Neuronal stem cell (in vitro differentiated cells): ENCODE results near the gene NCAPD2.
A peak's percentile ranks its signal among the peaks of the same experiment; 100 is the strongest.

Source experiments
- DNase-seq: peaks from one replicate; pipeline ENCODE4 v3.0.0-alpha.2; 2013; ENCODE audit warnings: low spot score
- H2AFZ ChIP-seq: one replicate; pipeline ENCODE4 v1.6.1; 2013; ENCODE audit warnings: mild to moderate bottlenecking, low read length, inconsistent platforms
- H2AK5ac ChIP-seq: 2 replicates; pipeline ENCODE4 v1.6.1; 2013; ENCODE audit warnings: low read depth, mild to moderate bottlenecking, inconsistent platforms, low read length, moderate library complexity, mixed read lengths
- H2BK120ac ChIP-seq: 2 replicates; pipeline ENCODE4 v1.6.1; 2013; ENCODE audit warnings: low read depth, mild to moderate bottlenecking, inconsistent platforms, low read length, moderate library complexity, mixed read lengths
- H2BK12ac ChIP-seq: one replicate; pipeline ENCODE4 v1.6.1; 2013; ENCODE audit warnings: low read length, inconsistent platforms
- H2BK15ac ChIP-seq: 2 replicates; pipeline ENCODE4 v1.6.1; 2013; ENCODE audit warnings: mild to moderate bottlenecking, low read length, inconsistent platforms, mixed read lengths
- H2BK5ac ChIP-seq: one replicate; pipeline ENCODE4 v1.6.1; 2013; ENCODE audit warnings: inconsistent platforms, mild to moderate bottlenecking, low read length, moderate library complexity
- H3K14ac ChIP-seq: one replicate; pipeline ENCODE4 v1.6.1; 2013; ENCODE audit warnings: low read length, inconsistent platforms
- H3K18ac ChIP-seq: 2 replicates; pipeline ENCODE4 v1.6.1; 2013; ENCODE audit warnings: low read length, inconsistent platforms
- H3K23ac ChIP-seq: 2 replicates; pipeline ENCODE4 v1.6.1; 2013; ENCODE audit warnings: low read depth, mild to moderate bottlenecking, mixed read lengths, low read length, inconsistent platforms; ENCODE audit not compliant: poor library complexity
- H3K27ac ChIP-seq: replicated peaks from 3 replicates; pipeline ENCODE4 v1.5.1; 2013; ENCODE audit warnings: low read length, inconsistent platforms
- H3K27me3 ChIP-seq, 3 experiments: 2 replicates each; pipeline ENCODE4 v1.6.1; 2013; ENCODE audit warnings: low read length in 3 of 3, mild to moderate bottlenecking in 2 of 3, inconsistent platforms in 1 of 3, low read depth in 1 of 3, mixed read lengths in 1 of 3, moderate library complexity in 1 of 3; ENCODE audit not compliant: control insufficient read depth in 3 of 3, insufficient read depth in 3 of 3
- H3K36me3 ChIP-seq, 2 donors: replicated peaks in 1 of 2; 2 replicates each; pipeline ENCODE4 v1.6.1; 2013; ENCODE audit warnings: low read length in 2 of 2; ENCODE audit not compliant: control insufficient read depth in 2 of 2, insufficient read depth in 2 of 2
- H3K4ac ChIP-seq: 2 replicates; pipeline ENCODE4 v1.6.1; 2013; ENCODE audit warnings: inconsistent platforms, mild to moderate bottlenecking, low read length, moderate library complexity
- H3K4me1 ChIP-seq, 2 donors: 1 replicate in 1 of 2; 2 replicates in 1 of 2; pipeline ENCODE4 v1.6.1; 2013; ENCODE audit warnings: low read length in 2 of 2, low read depth in 1 of 2; ENCODE audit not compliant: control insufficient read depth in 2 of 2, insufficient read depth in 1 of 2
- H3K4me2 ChIP-seq: one replicate; pipeline ENCODE4 v1.6.1; 2013; ENCODE audit warnings: mild to moderate bottlenecking, low read length, inconsistent platforms; ENCODE audit not compliant: insufficient read depth, poor library complexity, severe bottlenecking
- H3K4me3 ChIP-seq, 2 donors: 2 replicates each; pipeline ENCODE4 v1.5.1; 2013; ENCODE audit warnings: low read length in 2 of 2, mild to moderate bottlenecking in 2 of 2, inconsistent platforms in 1 of 2, moderate library complexity in 1 of 2
- H3K79me1 ChIP-seq: one replicate; pipeline ENCODE4 v1.6.1; 2013; ENCODE audit warnings: low read depth, mild to moderate bottlenecking, inconsistent platforms, low read length, moderate library complexity
- H3K9ac ChIP-seq: one replicate; pipeline ENCODE4 v1.6.1; 2013; ENCODE audit warnings: mild to moderate bottlenecking, low read depth, low read length, inconsistent platforms; ENCODE audit not compliant: poor library complexity
- H3K9me3 ChIP-seq, 2 donors: replicated peaks in 1 of 2; 2 replicates each; pipeline versions ENCODE3 to v1.6.1; 2013; ENCODE audit warnings: low read length in 2 of 2, mild to moderate bottlenecking in 2 of 2, inconsistent platforms in 1 of 2, low read depth in 1 of 2, mixed read lengths in 1 of 2, moderate library complexity in 1 of 2; ENCODE audit not compliant: control insufficient read depth in 2 of 2, insufficient read depth in 1 of 2
- H4K8ac ChIP-seq: one replicate; pipeline ENCODE4 v1.6.1; 2013; ENCODE audit warnings: low read depth, mild to moderate bottlenecking, inconsistent platforms, low read length, moderate library complexity
- H4K91ac ChIP-seq: one replicate; pipeline ENCODE4 v1.6.1; 2013; ENCODE audit warnings: low read length, low read depth, mild to moderate bottlenecking, inconsistent platforms; ENCODE audit not compliant: poor library complexity
- WGBS, 2 donors: extraction: QIAGEN DNeasy Blood & Tissue Kit; methylation state at CpG; one replicate each; pipeline ENCODE4 v1.1.7; 2013; ENCODE audit warnings: missing lambda C conversion rate in 2 of 2, mixed read lengths in 1 of 2; ENCODE audit not compliant: insufficient read length in 2 of 2, insufficient replicate concordance in 1 of 2; ENCODE audit errors: extremely low coverage in 2 of 2; 5-methylcytosine and 5-hydroxymethylcytosine counted together

The NCAPD2 gene

GRCh38 chr12:6469609-6470374, 24.1 kb upstream of the NCAPD2 start:
- no peak for DNase-seq
- Histone ChIP-seq H4K8ac (no peak overlapping the region), H2BK15ac (peak overlapping the region; percentile 98), H3K4ac (no peak overlapping the region), H3K27me3 (no peaks in the 10 kb centered on the region), H2BK12ac (no peak overlapping the region), H3K79me1 (no peaks in the 10 kb centered on the region), H3K9ac (peak overlapping the region; percentile 97), H3K14ac (peak overlapping the region; percentile 75), H4K91ac (no peak overlapping the region), H3K4me2 (peak overlapping the region; percentile 78), H3K18ac (peak overlapping the region; percentile 89), H3K4me1 (peaks cover 5 to 7% of the 10 kb centered on the region in 2 donors), H2BK5ac (peak overlapping the region; percentile 91), H3K23ac (peak overlapping the region; percentile 92), H3K36me3 (peaks cover 4 to 21% of the 10 kb centered on the region in 2 donors), H3K9me3 (no peaks in the 10 kb centered on the region), H3K27ac (peak overlapping the region; percentile 92), H2AK5ac (no peak overlapping the region), H2BK120ac (no peak overlapping the region), H2AFZ (peak overlapping the region; percentile 95), H3K4me3 (peak overlapping the region; percentile 82 to 83)
- WGBS, 2 donors, result no CpG with 5 or more reads among the region's 16 CpGs

- Histone ChIP-seq H3K4me2 (peak within 1 kb of the TSS; percentile 78), H2BK5ac (peak within 1 kb of the TSS; percentile 91), H3K18ac (peak within 1 kb of the TSS; percentile 92), H3K14ac (peak within 1 kb of the TSS; percentile 75), H2BK12ac (no peak within 1 kb of the TSS), H2AFZ (peak within 1 kb of the TSS; percentile 95), H3K4me1 (peaks cover 5 to 7% of the 10 kb centered on the region in 2 donors), H4K8ac (peak within 1 kb of the TSS; percentile 6), H3K4me3 (peak within 1 kb of the TSS; percentile 82 to 83), H2AK5ac (no peak within 1 kb of the TSS), H3K27ac (peak within 1 kb of the TSS; percentile 92), H2BK15ac (peak within 1 kb of the TSS; percentile 98), H3K36me3 (peaks cover 3 to 17% of the 10 kb centered on the region in 2 donors), H3K9me3 (no peaks in the 10 kb centered on the region), H4K91ac (no peak within 1 kb of the TSS), H3K23ac (peak within 1 kb of the TSS; percentile 92), H3K79me1 (no peaks in the 10 kb centered on the region), H2BK120ac (no peak within 1 kb of the TSS), H3K27me3 (no peaks in the 10 kb centered on the region), H3K4ac (no peak within 1 kb of the TSS), H3K9ac (peak within 1 kb of the TSS; percentile 97)
- DNase-seq, result peak; percentile 94
- no CpG with 5 or more reads among the region's 69 CpGs for WGBS, 2 donors
Measured at GRCh38 chr12:6470375-6471163, 23.3 kb upstream of the NCAPD2 start, which contains the start of gene VAMP1. Gene VAMP1 (minus strand): TSS chr12:6470677. CDS start chr12:6470531, 146 bp downstream.

DNA sequence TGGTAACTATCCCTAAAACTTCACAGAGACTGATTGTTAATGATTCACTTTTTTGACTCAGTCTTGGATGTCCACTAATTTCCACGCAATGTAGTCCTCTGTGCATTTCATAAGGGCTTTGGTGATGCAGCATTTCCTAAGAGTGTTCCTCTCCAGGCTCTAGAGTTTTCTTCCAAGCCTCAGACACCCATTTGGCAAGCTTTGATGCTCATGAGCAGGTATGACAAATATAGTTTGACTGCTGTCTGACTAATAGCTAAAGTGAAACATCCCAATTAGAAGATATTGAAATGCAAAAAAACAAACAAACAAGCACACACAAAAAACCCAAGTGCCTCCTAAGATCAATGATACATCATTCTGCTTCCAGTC, 21.9 kb upstream of the NCAPD2 start:
- no peak overlapping the region for H3K23ac ChIP-seq
- H3K27me3 ChIP-seq, result no peaks in the 10 kb centered on the region
- H3K4me3 ChIP-seq, result no peak overlapping the region
- H2AFZ ChIP-seq, result no peak overlapping the region
- no peak overlapping the region for H3K4me2 ChIP-seq
- WGBS, 2 donors, result no CpG with 5 or more reads among the region's 1 CpG
- no peak overlapping the region for H3K27ac ChIP-seq
- H3K14ac ChIP-seq, result no peak overlapping the region
- H3K4ac ChIP-seq, result no peak overlapping the region
- H3K79me1 ChIP-seq, result no peaks in the 10 kb centered on the region
- H3K18ac ChIP-seq, result no peak overlapping the region
- no peak for DNase-seq
- H3K36me3 ChIP-seq, result peaks cover 0 to 5% of the 10 kb centered on the region in 2 donors
- no peak overlapping the region for H2BK12ac ChIP-seq
- H2BK120ac ChIP-seq, result no peak overlapping the region
- peaks cover 5 to 7% of the 10 kb centered on the region in 2 donors for H3K4me1 ChIP-seq
- no peak overlapping the region for H2AK5ac ChIP-seq
- H3K9ac ChIP-seq, result no peak overlapping the region
- peaks cover 0 to 2% of the 10 kb centered on the region in 2 donors for H3K9me3 ChIP-seq
- H4K91ac ChIP-seq, result no peak overlapping the region
- H2BK15ac ChIP-seq, result no peak overlapping the region
- H4K8ac ChIP-seq, result no peak overlapping the region
- H2BK5ac ChIP-seq, result no peak overlapping the region

GRCh38 chr12:6472491-6472890, 21.4 kb upstream of the NCAPD2 start:
- no peak overlapping the region for H2AK5ac ChIP-seq
- H3K4ac ChIP-seq, result no peak overlapping the region
- H2BK5ac ChIP-seq, result no peak overlapping the region
- H3K4me1 ChIP-seq, result peaks cover 5 to 7% of the 10 kb centered on the region in 2 donors
- no peak overlapping the region for H3K18ac ChIP-seq
- H2BK15ac ChIP-seq, result no peak overlapping the region
- no peak overlapping the region for H2BK120ac ChIP-seq
- H2AFZ ChIP-seq, result no peak overlapping the region
- H3K27me3 ChIP-seq, result no peaks in the 10 kb centered on the region
- no peaks in the 10 kb centered on the region for H3K79me1 ChIP-seq
- H4K91ac ChIP-seq, result no peak overlapping the region
- no peak overlapping the region for H3K4me2 ChIP-seq
- H3K4me3 ChIP-seq, result no peak overlapping the region
- no CpG with 5 or more reads among the region's 11 CpGs for WGBS, 2 donors
- H3K27ac ChIP-seq, result no peak overlapping the region
- H4K8ac ChIP-seq, result no peak overlapping the region
- no peak overlapping the region for H2BK12ac ChIP-seq
- DNase-seq, result no peak
- peaks cover 0 to 5% of the 10 kb centered on the region in 2 donors for H3K36me3 ChIP-seq
- no peak overlapping the region for H3K23ac ChIP-seq
- H3K9me3 ChIP-seq, result peaks cover 0 to 2% of the 10 kb centered on the region in 2 donors
- H3K14ac ChIP-seq, result no peak overlapping the region
- no peak overlapping the region for H3K9ac ChIP-seq
